GM18502 (cell line): ENCODE measurements around the gene LCN10.
"Not testable (repeated sequence)": the region's sequence is repeated elsewhere in the genome, so short reads cannot be mapped to it uniquely, and the experiment has no call there.

Source experiments
- ATAC-seq: cut with Tn5 transposase; IDR thresholded peaks from one replicate; pipeline ENCODE4 v1.9.1; 2021; ENCODE audit warnings: mild to moderate bottlenecking; ENCODE audit not compliant: unreplicated experiment, poor library complexity

LCN10 gene

DNA sequence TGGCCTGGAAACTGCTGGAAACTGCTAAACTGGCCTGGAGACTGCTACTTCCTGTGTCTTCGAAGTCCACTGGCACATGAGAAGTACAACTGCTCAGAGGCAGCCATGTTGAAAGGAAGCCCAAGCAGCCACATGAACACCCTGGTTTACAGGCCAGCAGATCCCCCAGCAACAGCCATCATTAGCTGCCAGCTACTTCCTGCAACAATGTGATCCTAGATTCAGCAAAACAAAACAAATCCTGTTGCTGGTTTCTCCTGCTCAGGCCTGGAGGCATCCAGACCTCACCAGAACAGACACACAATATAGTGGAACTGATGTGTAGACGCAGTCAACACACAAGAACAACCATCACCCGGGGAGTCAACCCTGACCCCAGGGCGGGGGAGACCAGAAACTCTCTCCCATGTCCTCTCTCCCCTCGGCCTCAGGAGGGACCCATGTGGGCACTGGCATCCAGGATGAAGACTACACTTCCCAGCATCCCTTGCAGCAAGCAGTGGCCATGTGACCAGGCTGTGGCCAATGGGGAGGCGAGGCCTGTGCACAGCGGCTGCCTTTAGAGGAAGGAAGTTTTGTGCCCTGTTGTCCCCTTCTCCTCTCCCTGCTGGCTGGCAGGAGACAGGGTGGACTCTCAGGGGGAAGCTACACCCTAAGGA, 30.8 kb upstream of the LCN10 start:
- no peak for ATAC-seq

DNA sequence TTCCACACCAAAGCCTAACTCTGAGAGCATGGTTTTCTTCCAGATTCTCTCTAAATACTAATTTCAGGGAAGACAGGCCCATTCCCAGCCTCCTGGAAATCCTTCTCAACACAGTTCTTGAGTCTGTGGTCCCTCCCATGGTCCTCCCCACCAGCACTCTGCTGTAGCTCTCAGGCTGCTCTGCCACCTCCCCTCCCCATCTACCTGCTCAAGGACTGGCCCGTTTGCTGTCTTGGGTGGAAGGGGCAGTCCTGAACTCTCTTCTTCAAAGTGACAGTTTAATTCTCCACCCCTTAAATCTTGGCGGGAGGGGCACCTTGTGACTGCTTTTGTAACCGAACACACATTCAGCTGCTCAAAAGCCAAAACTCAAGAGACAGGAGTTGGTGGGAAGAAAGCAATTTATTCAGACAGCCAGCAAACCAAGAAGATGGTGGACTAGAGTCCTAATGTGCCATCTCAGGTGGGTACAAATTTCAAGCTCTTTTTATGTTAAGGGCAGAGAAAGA, 29.2 kb upstream of the LCN10 start:
- no peak for ATAC-seq

DNA sequence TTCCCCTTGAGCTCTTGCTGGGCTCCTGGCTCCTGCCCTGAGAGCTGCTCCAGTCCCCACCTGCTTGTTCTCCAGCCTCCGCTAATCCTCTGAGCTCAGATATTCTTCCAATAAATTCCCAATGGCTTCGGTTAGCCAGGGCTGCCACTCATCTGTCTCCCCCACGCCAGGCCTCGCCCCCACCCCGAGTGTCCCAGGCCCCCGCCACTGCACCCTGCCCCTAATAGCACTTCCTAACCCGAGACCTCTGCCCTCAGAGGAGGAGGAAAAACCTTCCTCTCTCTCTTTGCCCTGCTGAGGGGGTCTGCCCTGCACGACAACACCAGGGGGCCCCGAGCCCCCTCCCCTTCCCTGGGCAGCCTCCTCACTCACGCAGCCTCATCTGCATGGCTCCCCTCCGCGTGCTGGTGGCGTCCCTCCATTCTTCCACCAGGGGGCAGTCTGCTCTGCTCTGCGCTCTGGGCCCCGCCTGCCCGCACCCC, 27.0 kb upstream of the LCN10 start:
- ATAC-seq = no peak

DNA sequence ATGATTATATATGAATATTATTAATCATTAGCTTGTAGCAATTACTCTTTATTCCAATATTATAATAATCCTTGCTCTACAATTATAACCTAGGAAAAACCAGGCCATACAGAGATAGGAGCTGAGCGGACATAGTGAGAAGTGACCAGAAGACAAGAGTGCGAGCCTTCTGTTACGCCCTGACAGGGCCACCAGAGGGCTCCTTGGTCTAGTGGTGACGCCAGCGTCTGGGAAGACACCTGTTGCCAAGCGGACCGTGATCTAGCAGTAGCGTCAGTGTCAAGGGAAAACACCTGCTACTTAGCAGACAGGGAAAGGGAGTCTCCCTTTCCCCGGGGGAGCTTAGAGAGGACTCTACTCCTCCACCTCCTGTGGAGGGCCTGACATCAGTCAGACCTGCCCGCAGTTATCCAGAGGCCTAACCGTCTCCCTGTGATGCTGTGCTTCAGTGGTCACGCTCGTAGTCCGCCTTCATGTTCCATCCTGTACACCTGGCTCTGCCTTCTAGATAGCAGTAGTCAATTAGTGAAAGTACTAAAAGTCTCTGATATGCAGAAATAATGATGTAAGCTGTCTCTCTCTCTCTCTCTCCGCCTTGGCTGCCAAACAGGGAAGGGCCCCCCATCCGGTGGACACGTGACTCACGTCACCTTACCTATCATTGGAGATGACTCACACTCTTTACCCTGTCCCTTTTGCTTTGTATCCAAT, 23.8 kb upstream of the LCN10 start:
- not testable (repeated sequence) for ATAC-seq

DNA sequence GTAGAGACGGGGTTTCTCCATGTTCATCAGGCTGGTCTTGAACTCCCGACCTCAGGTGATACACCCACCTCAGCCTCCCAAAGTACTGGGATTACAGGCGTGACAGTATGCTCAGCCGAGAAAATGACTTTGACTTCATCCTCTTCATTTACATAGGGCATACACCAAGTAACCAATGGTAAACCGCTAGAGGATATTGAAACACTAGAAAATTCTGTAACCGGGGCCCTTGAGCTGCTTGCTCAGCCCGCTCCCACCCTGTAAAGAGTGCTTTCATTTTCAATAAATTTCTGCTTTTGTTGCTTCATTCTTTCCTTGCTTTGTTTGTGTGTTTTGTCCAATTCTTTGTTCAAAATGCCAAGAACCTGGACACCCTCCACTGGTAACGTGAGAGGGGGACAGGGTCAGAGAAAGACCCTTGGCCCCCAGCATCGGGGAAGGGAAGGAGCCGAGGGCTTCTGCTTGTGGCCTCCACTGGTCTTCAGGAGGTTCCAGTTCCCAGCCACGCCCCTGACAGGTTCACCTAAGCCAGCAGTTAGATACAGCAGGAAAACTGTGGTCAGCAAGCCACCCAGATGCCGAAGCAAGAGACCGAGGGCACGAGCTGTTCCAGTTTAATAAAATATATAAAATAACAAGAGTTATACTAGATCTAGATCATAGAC, 23.1 kb upstream of the LCN10 start:
- not testable (repeated sequence) for ATAC-seq

DNA sequence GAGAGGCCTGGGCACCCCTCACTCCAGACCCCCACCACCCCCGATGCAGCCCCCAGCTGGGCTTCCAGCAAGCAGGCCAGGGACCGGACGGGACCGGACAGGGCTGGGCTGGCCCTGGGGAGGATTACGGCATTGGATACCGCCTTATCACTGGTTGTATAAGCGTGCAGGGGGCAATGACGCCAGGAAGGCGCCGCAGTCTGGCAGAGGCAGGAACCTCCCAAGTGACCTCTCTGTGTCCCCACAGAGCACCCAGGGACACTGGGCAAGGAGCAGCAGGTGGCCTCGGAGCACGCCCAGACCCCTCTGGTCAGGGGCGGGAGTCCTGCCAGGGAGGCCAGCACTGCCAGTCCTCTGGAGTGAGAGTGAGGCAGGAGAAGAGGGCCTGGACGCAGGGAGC, 22.3 kb upstream of the LCN10 start:
- no peak for ATAC-seq

DNA sequence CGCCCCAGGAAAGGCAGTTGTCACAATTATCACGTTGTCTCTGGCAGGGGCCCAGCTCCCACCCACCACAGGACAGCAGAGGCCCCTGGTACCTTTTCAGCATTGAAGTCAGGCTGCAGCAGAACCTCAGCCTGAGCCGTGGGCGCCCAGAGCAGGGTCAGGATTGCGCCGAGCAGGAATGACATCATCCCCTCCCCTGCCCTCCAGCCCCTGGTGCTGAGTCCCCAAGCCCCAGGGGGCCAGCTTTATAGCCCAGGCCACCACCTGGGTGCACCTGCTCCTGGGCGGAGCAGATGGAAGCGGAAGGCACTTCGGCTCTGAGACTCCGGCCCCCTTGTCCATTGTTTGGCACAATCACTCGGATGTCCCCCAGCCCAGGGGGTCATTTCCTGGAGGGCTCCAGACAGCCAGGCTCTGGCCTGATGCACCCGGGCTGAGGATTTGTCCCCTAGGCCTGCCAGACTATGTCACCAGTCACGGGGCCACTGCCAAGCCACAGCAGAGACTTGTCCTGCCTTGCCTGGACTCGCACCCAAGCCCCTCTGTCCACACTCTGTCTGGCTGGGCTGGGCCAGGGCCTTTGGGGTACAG, 21.7 kb upstream of the LCN10 start, which contains the start of gene LCN15:
Gene LCN15 (minus strand): TSS at position 218 of the 591 bp plus-strand sequence. CDS start 30 bp downstream, at position 188.
- ATAC-seq = no peak

DNA sequence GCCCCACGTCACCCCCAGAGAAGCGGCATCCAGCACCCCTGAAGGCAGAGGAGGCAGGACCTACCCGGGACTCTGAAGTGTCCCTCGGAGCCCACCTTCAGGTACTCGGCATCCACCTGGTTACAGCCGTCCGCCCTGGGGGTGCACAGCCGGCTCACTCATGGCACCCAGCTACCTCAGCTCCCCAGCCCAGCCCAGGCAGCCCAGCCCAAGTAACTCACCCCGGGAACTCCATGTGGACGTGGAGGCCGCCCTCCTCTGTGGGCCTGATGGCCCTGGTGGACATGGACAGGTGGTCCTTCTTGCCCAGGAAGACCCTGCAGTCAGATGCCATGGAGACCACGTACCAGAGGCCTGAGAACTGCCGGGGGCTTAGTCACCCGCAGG, 20.9 kb upstream of the LCN10 start:
- ATAC-seq = no peak

DNA sequence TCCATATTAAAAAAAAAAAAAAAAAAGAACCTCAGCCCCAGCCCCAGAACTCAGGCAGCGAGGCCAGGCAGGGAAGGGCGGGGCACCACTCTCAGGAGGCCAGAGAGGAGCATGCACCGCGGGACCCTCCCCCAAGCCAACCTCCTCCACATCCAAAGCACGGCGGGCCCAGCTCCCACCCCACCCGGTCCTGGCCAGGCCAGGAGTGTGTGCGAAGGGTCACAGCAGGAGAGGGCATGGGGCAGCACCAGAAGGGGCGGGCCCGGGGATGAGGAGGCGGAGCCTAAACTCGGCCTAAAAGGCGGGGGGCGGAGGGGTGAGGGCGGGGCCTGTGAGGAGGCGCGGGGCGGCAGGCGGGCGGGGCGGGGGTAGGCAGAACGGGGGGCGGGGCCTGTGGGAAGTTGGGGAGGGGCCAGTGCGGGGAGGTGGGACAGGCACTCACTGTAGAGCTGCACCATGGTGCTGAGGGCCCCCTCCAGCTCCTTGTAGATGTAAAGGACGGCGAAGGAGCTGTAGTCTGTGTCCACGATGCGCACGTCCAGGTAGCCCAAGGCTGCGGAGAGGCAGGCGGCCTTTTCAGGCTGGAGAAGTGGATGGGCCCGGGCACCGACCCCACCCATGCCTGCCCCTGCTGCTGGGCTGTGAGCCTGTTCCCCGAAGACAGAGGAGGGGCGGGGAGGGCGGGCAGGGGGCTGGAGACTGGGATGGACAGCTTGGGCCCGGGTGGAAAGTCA, 20.3 kb upstream of the LCN10 start:
- ATAC-seq = no peak

DNA sequence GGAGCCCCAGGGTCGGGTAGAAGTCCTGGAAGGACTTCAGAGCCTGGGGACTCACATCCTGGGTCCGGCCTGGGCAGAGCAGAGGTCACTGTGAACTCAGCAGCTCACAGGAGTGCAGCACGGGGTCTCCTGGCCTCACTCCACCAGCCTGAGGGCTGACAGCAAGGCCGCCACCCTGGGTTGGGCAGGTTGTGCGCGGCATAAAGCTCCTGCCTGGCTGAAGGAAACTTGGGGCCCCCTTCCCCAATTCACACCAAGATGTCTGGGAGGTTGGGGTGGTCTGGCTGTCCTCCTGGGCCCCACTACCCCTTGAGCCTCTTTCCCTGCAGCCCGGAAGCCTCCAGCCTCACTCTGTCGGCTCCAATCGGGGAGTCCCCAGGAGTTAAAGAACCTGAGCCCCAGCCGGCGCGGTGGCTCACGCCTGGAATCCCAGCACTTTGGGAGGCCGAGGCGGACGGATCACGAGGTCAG, 19.5 kb upstream of the LCN10 start:
- ATAC-seq = no peak

DNA sequence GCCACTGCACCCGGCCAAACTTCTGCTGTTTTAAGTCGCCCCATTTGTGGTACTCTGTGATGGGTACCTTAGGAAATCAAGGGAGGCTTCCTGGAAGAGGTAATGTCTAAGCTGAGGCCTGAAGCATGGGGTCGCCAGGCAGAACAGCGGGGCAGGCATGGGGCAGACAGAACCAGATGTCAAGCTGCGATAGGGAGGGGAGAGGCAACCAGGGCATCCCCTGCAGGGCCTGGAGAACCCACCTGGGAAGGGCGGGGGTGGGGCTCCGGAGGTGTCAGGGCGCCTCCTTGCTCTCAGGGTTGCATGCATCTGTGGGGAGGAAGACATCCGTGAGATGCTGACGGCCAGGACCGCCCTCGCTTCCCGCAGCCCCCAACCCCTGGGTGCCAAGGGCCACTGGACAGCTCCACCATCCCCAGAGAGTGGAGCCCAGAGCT, 18.8 kb upstream of the LCN10 start:
- no peak for ATAC-seq

DNA sequence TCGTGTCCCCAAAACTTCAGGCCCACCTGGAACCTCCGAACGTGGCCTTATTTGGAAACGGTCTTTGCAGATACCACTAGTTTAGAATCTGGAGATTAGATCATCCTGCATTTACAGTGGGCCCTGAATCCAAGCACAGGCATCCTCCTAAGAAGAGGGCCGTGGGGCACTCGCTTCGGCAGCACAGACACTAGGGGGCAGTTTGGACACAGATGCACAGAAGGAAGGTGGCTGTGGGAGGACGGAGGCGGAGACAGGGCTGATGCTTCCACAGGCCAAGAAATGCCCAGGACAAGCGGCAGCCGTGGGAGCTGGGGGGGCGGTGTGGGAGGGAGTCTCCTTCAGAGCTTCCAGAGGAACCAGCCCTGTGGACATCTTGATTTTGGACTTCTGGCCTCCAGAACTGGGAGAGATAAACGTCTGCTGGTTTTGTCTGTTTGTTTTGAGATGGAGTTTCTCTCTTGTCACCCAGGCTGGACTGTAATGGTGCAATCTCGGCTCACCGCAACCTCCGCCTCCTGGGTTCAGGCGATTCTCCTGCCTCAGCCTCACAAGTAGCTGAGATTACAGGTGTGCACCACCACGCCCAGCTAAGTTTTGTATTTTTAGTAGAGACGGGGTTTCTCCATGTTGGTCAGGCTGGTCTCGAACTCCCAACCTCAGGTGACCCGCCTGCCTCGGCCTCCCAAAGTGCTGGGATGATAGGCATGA, 18.2 kb upstream of the LCN10 start:
- not testable (repeated sequence) for ATAC-seq

DNA sequence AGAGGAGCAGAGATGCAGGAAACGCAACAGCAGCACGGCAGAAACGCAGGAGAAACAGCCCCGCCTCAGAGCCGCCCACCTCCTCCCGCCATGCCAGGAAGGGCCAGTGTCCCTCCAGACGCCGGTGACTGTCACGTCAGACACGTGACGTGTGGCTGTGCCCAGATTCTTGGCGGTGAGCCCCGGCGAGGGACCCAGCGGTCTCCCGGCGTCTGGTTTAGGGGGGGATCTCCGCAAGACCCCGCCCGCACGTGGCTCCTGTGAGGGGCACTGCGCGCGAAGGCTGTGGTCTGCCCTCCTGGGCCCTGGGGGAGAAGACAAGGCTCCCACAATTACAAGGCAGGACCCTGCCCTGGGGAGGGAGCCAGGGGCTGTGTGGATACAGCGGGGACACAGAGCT, 17.7 kb upstream of the LCN10 start:
- no peak for ATAC-seq

DNA sequence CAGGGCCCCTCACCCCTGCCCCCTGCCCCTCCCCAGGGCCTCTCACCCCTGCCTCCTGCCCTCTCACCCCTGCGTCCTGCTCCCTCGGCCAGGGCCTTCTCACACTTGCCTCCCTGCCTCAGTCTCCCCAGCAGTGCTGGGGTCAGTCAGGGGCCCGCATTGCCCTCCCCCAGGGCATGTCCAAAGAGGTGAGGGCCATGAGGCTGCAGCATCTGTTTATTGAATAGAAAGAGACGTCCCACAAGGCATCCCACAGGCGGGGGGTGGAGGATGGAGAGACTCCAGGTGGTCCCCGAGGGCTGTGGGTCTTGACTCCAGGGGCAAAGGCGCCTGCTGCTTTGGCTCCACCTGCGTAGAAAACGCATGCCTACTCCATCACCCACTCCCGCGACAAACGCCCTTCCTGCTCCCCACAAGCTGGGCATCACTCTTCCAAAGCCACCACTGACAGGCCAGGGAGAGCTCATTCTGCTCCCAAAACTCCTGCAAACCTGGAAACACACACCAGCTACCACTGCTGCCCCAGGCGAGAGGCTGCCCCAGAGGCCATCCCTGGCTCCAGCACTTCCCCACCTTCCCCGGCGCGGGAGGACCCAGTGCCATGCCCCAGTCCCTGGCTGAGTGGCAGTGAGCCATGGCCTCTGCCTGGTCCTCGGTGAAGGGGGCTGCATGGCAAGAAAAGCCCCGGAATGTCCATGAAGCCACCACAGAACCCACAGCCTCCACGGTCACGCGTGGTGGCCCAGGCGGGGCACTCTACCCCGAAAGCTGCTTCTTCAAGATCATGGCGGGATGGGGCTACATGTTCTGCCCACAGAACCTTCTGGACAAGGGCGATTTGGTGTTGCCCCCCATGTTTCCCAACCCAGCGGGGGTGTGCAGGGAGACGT, 16.9 kb upstream of the LCN10 start:
- no peak for ATAC-seq

DNA sequence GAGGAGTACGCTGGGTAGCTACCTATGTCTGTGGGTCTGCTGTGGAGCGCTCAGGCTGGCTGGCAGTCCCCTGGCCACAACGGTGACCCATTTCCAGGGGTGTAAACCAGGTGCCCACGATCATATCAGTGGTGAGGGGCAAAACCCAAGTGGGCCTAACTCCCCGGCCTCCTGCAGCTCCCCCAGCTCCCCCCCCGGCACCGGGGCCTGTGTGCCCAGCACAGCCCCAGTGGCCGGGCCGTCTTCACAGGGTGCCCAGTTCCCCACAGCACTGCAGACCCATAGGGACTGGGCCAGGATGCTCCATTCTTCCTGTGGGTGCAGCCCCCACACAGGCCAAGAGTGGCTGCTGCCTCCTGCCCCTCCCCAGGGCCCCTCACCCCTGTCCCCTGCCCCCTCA, 16.3 kb upstream of the LCN10 start:
- ATAC-seq = no peak

DNA sequence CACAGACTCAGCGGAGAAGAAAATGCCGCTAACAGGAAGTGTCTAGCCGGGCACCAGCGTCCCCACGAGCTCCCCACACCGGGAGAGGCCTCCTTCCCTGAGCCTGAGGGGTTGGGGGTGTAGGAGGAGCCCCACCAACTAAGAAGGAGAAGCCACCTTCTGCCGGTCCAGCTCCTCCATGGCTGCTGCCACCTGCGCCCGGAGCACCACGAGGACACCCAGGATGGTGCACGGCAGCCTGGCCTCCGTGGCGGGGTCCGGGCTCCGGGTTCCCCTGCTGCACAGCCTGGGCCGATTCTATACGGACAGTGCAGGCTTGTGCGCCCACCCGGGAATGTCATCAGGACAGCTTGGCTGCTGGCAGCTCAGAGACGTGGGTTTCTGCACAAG, 15.0 kb upstream of the LCN10 start:
- no peak for ATAC-seq

DNA sequence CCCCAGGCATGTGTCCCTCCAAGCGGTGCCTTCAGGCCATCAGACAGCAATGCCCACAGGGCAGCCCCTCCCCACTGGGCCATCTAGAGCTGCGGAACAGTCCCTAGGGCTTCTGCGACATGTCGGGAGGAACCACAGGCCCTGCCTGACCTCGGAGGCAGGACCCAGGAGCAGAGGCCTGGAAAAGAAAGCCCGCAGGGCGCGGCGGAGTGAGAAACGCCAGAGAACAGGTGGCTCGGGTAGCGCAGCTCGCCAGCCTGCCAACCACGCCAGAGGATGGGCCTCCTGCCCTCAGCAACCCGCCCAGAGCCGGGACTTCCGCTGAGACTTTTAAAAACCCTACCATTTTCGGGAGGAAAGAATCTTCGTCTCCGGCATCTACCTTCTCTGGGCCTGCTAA, 14.6 kb upstream of the LCN10 start:
- ATAC-seq = no peak

DNA sequence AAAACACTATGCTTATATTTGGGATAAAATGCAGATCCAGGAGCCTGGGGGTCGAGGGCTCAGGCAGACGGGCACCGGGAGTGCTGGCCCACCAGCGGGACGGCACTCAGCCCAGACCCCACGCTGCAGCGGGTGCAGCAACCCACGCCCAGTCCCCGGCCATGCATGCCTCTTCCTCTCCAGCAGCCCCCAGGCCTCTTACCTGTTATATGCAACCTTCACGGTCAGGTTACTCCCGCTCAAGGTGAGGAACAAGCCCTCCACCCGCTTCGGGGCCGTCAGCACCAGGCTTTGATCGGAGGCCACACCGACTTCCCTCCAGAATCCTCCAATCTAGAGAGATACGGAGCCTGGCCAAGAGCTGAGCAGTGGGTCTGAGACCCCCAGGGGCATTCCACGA, 14.1 kb upstream of the LCN10 start:
- no peak for ATAC-seq

DNA sequence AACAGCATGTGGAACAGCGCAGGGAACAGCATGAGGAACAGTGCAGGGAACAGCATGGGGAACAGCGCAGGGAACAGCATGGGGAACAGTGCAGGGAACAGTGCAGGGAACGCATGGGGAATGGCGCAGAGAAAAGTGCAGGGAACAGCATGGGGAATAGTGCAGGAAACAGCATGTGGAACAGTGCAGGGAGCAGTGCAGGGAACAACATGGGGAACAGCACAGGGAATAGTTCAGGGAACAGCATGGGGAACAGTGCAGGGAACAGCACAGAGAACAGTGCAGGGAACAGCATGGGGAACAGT, 13.3 kb upstream of the LCN10 start:
- no peak for ATAC-seq
